CD4-positive, alpha-beta T cell treated with Interleukin-17A for 1 hour (primary cell): ENCODE results near the gene KLK15.

Source experiments
- DNase-seq: peaks from one replicate; pipeline ENCODE4 v3.0.0-alpha.2; 2020

KLK15 gene

DNA sequence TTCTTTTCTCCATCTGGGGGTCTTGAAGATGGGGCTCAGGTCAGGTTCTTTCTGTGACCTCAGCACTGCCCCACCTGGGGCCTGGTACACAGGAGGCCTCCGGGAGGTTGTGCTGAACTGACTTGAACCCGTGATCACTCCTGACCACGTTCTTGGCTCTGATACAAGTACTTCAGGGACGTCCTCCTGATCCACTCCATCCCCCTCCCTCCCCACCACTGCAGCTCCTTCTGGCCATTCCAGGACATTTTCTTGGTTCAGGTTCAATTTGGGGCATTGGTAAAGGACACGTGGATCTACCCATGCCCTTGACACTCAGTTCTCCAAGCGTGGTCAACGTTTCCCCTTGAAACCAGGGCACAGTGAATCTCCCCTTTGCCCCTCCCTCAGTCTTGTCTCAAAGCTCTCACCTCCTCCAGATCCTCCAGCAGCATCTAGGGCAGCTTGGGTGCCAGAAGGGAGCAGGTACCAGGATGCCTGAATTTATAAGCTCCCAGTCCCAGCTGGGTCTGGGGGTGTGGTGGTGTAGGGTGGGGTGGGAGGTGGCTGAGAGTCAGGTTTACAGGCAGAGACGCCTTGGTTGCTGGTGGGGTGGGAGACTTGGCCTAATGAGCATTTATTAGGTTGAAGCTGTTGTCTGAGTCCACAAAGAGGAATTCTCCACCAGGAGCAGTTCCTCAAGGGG is at the start of gene KLK15:
Gene KLK15, minus strand, starts transcription at position 458 of the 685 bp plus-strand sequence. CDS start 2,082 bp downstream, outside the sequence.
- no peak for DNase-seq

DNA sequence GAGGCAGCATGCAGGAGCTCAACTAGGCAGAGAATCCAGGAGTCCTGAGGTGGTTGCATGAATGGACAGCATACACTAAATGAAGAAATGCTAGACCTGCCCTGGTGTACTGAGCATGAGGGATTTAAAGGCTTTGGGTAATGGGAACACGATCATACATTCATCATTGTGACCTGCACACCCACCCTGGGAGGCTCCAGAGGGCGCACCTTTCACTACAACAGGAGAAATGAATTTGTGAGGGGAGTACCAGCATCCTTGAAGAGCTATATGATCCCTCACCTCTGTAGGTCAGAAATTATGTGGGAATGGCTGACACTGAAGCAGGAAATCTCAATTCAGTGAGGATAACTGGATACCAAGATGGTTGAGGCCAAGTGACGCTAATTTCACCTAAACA is 48.8 kb upstream of the KLK15 start:
- no peak for DNase-seq

DNA sequence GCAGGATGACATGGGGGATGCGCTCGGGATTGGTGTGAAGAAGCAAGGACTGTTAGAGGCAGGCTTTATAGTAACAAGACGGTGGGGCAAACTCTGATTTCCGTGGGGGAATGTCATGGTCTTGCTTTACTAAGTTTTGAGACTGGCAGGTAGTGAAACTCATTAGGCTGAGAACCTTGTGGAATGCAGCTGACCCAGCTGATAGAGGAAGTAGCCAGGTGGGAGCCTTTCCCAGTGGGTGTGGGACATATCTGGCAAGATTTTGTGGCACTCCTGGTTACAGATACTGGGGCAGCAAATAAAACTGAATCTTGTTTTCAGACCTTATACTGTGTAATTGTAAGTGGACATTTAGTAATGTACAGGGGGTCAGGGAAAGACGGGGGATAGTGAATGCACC is 46.9 kb upstream of the KLK15 start:
- no peak for DNase-seq

- DNase-seq, result no peak
Observed at GRCh38 chr19:50878851-50879250, 45.5 kb upstream of the KLK15 start.

- no peak for DNase-seq
Observed at GRCh38 chr19:50877338-50877737, 44.0 kb upstream of the KLK15 start.

- DNase-seq, result no peak
Observed at GRCh38 chr19:50876456-50876855, 43.1 kb upstream of the KLK15 start.

DNA sequence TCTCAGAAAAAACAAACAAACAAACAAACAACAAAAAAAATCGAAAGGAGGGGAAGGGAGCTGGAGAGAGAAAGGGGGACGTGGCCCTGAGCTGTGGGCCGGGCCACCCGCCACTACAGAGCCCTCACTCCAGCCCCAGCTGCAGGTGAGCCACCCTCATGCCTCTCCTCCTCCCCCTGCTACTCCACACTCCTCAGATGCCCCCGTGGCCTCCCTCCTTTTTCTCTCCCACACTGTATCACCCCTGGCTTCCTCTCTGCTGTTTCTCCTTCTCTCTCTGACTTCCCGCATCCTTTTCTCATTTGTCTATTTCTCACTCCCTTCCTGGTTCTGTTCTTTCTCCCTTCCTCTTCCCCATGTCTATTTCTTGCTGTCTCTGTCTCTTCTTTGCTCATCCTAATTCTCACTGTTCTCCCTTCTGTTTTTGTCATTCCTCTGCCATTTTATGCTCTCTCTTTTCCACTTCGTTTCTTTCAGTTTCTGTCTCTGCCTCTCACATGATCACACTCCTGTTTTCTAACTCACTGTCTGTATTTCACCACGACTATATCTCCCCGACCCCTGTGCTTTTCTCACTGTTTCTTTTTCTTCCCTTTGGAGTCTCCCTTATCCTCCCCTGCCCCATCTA is 42.5 kb upstream of the KLK15 start:
- no peak for DNase-seq

DNA sequence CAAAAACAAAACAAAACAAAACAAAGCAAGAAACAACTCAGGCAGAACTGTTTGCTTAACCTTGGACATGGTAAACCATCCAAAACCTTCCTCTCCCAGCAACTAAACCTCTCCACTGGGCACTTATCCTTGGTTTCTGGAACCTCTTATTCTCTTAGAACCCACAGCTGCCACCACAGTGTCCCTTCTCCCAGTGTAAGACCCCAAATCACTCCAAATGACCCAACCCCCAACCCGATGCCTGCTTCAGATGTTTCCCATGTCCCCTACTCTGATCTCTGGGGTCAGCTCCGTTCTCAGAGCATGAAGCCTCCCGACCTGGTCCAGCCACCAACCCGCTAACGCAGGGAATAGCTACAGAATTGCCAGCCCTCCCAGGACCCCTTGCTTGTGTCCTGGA is 40.8 kb upstream of the KLK15 start:
- no peak for DNase-seq

GRCh38 chr19:50873056-50873455 is 39.7 kb upstream of the KLK15 start, which contains the start of gene KLK2:
Gene KLK2 (plus strand): TSS chr19:50873439. CDS start chr19:50873474, 35 bp downstream.
- DNase-seq, result no peak

- no peak for DNase-seq
Observed at GRCh38 chr19:50870417-50871089, 37.2 kb upstream of the KLK15 start.

- DNase-seq, result no peak
Observed at GRCh38 chr19:50869479-50869878, 36.1 kb upstream of the KLK15 start.

DNA sequence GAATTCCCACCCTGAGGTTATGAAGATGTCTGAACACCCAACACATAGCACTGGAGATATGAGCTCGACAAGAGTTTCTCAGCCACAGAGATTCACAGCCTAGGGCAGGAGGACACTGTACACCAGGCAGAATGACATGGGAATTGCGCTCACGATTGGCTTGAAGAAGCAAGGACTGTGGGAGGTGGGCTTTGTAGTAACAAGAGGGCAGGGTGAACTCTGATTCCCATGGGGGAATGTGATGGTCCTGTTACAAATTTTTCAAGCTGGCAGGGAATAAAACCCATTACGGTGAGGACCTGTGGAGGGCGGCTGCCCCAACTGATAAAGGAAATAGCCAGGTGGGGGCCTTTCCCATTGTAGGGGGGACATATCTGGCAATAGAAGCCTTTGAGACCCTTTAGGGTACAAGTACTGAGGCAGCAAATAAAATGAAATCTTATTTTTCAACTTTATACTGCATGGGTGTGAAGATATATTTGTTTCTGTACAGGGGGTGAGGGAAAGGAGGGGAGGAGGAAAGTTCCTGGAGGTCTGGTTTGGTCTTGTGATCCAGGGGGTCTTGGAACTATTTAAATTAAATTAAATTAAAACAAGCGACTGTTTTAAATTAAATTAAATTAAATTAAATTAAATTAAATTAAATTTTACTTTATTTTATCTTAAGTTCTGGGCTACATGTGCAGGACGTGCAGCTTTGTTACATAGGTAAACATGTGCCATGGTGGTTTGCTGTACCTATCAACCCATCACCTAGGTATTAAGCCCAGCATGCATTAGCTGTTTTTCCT is 28.3 kb upstream of the KLK15 start:
- no peak for DNase-seq

DNA sequence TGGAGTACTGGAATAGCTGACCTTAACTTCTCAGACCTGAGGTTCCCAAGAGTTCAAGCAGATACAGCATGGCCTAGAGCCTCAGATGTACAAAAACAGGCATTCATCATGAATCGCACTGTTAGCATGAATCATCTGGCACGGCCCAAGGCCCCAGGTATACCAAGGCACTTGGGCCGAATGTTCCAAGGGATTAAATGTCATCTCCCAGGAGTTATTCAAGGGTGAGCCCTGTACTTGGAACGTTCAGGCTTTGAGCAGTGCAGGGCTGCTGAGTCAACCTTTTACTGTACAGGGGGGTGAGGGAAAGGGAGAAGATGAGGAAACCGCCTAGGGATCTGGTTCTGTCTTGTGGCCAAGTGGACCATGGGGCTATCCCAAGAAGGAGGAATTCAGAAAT is 27.6 kb upstream of the KLK15 start:
- no peak for DNase-seq

DNA sequence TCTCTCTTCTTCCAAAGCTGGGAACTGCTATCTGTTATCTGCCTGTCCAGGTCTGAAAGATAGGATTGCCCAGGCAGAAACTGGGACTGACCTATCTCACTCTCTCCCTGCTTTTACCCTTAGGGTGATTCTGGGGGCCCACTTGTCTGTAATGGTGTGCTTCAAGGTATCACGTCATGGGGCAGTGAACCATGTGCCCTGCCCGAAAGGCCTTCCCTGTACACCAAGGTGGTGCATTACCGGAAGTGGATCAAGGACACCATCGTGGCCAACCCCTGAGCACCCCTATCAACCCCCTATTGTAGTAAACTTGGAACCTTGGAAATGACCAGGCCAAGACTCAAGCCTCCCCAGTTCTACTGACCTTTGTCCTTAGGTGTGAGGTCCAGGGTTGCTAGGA is 26.5 kb upstream of the KLK15 start:
- DNase-seq, result no peak

DNA sequence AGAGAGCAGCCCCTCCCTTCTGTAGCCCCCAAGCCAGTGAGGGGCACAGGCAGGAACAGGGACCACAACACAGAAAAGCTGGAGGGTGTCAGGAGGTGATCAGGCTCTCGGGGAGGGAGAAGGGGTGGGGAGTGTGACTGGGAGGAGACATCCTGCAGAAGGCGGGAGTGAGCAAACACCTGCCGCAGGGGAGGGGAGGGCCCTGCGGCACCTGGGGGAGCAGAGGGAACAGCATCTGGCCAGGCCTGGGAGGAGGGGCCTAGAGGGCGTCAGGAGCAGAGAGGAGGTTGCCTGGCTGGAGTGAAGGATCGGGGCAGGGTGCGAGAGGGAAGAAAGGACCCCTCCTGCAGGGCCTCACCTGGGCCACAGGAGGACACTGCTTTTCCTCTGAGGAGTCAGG is 25.5 kb upstream of the KLK15 start:
- no peak for DNase-seq

- no peak for DNase-seq
Observed at GRCh38 chr19:50857366-50857765, 24.0 kb upstream of the KLK15 start.

GRCh38 chr19:50854636-50855410 is 21.4 kb upstream of the KLK15 start, which contains the start of gene KLK3:
Gene KLK3 (plus strand): TSS chr19:50854915. CDS start chr19:50854956, 41 bp downstream.
- DNase-seq, result no peak

GRCh38 chr19:50851620-50852019 is 18.2 kb upstream of the KLK15 start:
- no peak for DNase-seq

- DNase-seq, result no peak
Observed at GRCh38 chr19:50850738-50851137, 17.4 kb upstream of the KLK15 start.

GRCh38 chr19:50844296-50844935 is 11.0 kb upstream of the KLK15 start:
- DNase-seq, result no peak

DNA sequence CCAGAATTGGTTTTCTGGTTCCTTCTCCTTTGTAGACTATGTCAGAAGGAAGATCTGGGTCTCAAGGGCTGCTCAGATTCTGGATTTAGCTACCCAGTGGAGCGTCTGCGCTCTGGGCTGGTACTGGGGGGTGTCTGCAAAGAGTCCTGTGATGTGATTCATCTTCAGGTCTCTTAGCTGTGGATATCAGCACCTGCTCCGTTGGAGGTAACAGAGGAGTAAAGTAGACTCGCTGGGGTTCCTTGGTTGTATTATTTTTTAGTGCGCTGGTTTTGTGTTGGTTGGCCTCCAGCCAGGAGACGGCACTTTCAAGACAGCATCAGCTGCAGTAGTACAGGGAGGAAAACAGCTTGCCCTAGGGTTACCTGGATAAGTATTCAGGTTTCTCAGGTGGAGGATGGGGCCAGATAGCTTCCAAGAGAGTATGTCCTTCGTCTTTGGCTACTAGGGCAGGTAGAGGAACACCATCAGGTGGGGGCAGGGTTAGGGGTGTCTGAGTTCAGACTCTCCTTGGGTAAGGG is 10.4 kb upstream of the KLK15 start:
- no peak for DNase-seq

GRCh38 chr19:50843205-50843604 is 9.8 kb upstream of the KLK15 start:
- DNase-seq, result no peak
